NCI-H2171 (cell line): ENCODE measurements around the gene REV3L.
"Not testable (repeated sequence)": the region's sequence is repeated elsewhere in the genome, so short reads cannot be mapped to it uniquely, and the experiment has no call there.

Source experiments
- DNase-seq: peaks from one replicate; lab custom pipeline; 2025; lab: John Stamatoyannopoulos, UW

Gene REV3L, protein sequence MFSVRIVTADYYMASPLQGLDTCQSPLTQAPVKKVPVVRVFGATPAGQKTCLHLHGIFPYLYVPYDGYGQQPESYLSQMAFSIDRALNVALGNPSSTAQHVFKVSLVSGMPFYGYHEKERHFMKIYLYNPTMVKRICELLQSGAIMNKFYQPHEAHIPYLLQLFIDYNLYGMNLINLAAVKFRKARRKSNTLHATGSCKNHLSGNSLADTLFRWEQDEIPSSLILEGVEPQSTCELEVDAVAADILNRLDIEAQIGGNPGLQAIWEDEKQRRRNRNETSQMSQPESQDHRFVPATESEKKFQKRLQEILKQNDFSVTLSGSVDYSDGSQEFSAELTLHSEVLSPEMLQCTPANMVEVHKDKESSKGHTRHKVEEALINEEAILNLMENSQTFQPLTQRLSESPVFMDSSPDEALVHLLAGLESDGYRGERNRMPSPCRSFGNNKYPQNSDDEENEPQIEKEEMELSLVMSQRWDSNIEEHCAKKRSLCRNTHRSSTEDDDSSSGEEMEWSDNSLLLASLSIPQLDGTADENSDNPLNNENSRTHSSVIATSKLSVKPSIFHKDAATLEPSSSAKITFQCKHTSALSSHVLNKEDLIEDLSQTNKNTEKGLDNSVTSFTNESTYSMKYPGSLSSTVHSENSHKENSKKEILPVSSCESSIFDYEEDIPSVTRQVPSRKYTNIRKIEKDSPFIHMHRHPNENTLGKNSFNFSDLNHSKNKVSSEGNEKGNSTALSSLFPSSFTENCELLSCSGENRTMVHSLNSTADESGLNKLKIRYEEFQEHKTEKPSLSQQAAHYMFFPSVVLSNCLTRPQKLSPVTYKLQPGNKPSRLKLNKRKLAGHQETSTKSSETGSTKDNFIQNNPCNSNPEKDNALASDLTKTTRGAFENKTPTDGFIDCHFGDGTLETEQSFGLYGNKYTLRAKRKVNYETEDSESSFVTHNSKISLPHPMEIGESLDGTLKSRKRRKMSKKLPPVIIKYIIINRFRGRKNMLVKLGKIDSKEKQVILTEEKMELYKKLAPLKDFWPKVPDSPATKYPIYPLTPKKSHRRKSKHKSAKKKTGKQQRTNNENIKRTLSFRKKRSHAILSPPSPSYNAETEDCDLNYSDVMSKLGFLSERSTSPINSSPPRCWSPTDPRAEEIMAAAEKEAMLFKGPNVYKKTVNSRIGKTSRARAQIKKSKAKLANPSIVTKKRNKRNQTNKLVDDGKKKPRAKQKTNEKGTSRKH (N-terminal part only)

DNA sequence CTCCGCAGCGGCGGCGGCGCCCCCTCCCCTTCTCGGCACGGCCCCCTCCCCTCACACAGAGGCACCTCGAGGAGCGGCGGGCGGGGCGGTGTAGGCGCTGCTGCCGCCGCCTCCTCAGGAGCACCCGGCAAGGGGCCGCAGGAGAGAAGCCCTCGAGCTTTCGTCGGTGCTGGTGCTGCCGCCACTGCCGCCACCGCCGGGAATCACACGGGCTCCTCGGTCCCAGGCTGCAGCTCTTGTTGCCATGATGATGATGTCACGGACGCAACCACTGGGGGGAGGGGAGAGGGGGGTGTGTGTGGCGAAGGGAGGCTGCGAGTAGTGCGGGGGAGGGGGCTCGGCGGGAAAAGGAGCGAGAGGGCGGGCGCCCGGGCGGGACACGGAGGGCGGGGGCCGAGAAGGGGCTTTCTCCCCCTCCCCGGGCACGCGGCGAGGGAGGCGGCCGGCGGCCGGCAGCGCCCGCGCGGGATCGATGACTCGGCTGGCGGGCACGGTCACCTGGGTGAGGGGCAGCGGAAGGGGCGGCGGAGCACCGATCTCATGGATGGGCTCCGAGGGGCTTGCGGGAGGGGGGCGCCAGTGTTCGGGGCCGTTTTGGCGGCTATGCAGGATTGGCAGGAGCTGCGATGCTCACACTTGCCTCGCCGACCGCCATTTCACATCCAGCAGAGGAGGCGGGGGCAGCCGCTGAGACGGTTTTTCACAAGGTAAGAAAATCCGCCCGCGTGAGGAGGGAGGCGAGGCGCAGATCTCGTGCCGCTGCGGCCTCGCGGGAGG, at the start of gene REV3L:
Gene REV3L (minus strand): TSS at position 260 of the 777 bp plus-strand sequence. CDS start 330 bp downstream, outside the sequence.
- peak; percentile 99 for DNase-seq

DNA sequence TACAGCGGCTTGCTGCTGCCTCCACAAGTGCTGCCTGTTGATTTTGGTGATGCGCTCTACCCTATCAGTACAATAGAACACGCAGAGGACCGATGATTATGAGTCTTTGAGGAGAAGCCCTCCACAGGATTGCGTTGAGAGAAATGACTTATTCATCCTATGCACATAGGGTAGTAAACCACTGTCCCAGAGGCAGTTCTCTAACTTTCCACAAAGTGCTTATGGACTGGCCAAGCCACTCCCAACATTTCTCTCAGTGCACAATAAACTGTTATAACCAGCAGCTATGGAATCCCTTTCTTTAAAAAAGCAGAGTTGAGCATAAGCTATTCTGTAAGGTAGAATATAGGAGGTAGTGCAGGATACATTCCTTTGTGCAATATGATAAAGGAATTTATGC, 48.2 kb upstream of the REV3L start:
- DNase-seq = no peak

DNA sequence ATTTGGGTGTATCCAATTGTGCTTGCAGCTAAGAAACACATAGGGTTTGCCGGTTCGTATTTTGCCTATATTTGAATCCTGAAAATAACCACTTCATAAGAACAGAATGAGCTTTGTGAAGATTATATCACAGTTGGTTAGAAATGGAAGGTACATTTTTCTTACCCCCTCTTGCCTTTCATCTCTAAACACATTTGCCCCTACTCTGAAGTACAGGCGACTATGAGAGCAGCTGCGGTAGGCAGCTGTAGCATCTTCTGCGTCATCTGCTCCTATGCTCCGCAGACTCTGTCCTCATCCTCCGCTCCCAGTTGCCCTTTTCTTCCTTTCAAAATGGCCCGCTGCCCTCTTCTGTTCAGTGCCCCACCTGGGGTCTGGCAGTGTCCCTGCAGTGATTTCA, 47.6 kb upstream of the REV3L start:
- peak; percentile 18 for DNase-seq

DNA sequence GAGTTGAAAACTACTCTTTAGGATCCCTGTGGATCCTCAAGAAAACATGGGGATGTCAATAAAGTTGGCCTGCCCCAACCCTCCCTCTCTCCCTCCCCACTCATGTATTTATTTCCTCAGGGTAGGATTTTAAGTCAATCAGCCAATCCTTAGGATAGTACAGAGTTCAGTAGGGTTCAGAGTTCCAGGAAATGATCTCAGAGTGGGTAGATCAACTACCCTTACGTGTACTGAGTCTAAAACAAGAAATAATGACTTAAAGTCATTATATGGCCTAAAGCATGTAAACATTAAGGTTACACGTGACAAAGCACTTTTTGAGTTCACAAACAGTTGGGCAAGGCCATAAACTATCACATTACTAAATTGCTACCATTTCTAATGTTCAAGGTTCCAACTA, 47.2 kb upstream of the REV3L start:
- DNase-seq = no peak

DNA sequence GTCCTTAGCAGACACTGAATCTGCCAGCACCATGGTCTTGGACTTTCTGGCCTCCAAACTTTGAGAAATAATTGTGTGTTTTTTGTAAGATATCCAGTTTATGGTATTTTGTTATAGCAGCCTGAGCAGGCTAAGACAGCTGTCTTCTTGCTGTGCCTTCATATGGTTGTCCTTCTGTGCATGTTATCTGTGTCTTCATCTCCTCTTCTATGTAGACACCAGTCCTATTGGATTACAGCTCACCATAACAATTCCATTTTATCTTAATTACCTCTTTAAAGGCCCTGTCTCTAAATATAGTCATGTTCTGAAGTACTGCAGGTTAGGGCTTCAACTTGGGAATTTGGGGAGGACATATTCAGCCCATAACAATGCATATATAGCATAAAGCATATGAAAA, 44.3 kb upstream of the REV3L start:
- DNase-seq = no peak

DNA sequence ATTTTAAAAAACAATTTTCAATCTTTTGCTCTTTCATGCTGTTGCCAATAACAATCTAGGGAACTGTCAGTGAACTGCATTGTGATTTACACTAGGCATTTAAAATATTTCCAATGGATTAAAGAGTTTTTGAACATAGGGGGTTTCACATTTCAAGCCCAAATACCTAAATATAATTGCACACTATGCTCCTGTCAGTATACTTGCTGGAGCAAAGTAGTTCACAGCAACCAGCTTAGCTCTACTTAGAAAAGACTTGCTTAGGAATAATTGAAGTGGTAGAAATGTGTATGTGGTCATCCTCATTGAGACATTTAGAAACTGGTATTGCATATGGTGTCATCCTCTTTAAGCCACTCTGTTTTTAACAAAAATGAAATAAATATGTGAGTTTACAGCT, 41.7 kb upstream of the REV3L start:
- DNase-seq = no peak

DNA sequence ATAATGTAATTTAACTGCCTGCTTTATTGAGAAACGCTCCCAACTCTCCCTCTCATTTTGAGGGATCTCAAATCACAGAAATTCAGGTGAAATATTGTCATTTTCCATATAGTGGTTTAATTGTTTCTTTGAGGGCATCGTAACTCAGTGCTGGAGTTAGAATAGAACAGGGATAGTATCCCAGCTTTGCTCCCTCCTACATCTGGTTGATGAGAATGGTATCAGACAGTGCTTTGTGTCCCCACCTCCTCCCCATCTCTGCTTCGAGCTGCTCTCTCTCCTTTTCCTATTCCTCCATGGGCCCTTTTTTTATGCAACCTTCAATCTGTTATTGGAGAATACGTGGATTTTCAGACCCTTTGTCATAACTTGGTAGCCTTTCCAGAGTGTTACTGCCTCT, 41.2 kb upstream of the REV3L start:
- no peak for DNase-seq

DNA sequence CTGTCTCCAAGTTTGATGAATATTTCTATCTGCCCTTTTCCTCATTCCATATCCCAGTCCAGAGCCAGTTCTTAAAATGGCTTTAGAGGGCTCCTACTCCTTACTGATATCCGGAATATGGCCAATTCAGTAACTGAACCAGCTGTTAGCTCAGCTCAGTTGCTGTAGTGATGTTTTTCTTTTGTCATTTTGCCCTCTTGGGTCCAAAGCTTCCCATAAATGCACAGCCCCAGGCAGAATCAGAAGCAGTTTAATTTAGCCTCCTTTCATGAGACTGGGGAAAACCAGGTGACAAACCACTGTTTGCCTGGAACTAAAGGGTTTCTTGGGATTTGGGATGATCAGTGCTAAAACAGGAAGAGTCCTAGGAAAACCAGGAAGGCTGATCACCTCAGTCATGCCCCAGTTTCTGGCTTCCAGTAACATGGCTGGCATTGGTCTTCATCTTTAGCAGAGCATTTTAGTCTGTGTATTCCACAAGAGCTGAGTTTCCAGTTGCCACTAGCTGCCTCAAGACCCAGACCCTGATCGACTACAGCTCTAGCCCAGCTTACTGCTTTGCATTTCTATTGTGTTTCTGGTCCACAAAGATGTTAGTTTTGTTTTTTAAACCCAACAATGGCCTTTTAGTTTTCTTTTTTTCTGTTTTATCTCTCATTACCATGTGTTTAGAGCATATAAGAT, 40.6 kb upstream of the REV3L start:
- no peak for DNase-seq

DNA sequence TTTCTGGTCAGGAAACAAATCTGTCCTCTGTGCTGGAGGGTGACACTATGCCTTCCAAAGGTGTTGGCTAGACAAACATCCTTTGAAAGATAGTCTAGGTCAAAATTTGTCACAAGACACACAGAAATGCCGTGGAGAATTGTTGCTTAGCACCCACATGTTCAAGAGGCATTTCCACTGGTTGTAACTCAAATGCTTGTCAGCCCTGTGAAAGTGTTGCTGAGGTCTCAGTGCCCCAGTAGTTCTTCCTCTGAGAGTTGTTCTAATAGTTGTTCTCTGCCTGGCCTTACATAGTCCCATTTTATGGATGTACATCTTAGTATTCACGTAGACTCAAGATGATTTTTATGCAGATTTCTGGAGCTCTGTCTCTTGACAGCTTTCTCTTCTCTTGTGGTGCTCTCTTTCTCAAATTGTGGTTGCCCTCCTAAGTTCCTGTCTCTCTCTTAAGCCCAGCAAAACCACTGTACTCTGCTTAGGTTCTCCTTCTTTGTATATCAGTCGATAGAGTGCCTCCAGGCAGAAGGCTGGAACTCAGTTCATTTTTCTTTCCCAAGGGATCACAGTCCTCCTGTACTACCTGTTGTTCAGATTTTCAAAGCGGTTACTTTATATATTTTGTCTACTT, 39.5 kb upstream of the REV3L start:
- DNase-seq = no peak

DNA sequence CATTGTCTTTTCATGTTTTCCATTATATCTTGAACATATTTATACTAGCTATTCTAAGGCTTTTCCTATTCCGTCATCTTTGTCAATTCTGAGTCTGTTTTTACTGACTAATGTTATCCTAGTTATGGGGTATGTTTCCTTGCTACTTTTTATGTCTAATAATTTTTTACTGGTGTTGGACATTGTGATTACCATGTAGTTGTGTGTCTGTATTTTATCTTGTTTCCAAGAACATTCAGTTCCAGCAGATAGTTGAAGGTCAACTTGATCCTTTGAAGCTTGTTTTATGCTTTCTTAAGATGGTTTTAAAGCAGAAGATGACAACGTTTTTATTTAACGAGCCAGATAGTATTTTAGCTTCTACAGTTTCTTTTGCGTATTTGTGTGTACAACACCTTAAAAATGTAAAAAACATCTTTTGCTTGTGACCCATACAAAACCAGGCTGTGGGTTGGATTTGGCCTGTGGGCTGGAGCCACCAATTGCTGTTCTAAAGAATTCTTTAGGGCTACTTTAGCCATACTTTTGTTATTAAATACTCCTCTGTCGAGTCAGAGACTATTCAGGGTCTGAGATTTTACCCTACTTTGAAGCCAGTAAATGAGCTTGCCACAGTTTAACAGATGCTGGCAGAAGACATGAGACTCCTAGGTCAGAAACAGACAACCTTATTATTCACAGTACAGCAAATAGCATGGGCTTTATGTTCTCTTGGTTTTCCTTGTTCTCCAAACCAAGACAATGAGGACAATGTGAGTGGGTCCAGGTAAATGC, 38.7 kb upstream of the REV3L start:
- no peak for DNase-seq

DNA sequence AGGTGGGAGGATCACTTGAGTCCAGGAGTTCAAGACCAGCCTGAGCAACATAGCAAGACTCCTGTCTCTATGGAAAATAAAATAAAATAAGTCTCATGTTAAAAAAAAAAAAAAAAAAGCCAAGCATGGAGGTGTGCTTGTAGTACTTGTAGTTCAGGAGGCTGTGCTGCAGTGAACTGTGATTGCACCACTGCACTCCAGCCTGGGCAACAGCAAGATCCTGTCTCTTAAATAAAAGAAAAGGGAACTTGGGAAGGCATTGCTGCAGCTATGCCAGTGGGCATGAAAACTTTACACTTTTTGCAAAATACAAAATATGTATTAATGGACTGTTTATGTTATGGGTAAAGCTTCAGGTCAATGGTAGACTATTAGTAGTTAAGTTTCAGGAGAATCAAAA, 37.5 kb upstream of the REV3L start:
- DNase-seq = no peak

DNA sequence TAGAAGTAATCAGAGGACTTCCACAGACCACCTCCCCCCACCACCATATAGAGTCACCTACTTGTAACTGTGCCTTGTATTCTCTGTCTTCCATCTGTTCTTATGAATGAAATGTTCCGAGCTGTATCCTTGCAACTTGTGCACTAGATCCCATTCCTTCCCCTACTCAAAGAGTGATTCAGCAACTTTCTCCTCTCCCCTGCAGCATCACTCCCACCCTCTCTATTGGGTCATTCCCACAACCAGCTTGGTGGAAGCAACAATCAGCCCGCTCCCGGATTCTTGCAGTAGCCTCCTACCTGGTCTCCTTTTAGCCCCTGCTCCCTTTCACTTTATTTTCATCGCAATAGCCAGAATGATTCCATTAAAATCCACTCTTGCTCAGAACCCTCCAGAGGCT, 34.9 kb upstream of the REV3L start:
- DNase-seq = no peak

DNA sequence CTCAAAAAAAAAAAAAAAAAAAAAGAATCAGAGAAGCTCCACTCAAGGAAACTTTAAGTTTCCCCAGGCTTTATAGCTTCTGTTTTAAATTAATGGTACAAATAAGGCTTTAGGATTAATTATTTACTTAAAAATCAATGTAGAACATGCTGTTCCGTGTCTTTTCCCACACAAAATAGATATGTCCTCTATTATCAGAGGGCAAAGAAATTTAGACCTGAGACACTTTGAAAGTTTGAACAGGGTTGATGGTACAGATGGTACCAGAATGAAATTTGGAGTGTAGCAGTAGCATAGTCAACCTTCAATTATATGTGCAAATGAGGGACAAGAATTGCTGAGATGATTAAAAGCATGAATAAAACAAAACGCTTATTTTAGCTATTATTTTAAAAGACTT, 32.2 kb upstream of the REV3L start:
- no peak for DNase-seq

DNA sequence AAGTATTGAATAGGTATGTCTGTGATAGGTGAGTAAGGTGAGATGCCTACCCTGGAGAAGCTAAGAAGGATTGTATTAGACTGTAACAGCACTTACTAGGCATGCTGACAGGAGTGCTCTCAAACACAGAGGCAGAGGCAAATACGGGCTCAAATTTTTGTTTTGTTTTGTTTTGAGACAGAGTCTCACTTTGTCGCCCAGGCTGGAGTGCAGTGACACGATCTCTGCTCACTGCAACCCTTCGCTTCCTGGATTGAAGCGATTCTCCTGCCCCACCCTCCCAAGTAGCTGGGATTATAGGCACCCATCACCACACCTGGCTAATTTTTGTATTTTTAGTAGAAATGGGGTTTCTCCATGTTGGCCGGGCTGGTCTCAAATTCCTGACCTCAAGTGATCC, 31.5 kb upstream of the REV3L start:
- DNase-seq = not testable (repeated sequence)

DNA sequence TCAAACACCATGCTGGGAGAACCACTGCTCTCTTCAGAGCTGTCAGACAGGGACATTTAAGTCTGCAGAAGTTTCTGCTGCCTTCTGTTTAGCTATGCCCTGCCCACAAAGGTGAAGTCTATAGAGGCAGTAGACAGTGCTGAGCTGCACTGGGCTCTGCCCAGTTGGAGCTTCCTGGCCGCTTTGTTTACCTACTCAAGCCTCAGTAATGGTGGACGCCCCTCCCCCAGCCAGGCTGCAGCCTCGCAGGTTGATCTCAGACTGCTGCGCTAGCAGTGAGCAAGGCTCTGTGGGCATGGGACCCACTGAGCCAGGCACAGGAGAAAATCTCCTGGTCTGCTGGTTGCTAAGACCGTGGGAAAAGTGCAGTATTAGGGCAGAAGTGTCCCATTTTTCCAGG, 24.2 kb upstream of the REV3L start:
- not testable (repeated sequence) for DNase-seq

DNA sequence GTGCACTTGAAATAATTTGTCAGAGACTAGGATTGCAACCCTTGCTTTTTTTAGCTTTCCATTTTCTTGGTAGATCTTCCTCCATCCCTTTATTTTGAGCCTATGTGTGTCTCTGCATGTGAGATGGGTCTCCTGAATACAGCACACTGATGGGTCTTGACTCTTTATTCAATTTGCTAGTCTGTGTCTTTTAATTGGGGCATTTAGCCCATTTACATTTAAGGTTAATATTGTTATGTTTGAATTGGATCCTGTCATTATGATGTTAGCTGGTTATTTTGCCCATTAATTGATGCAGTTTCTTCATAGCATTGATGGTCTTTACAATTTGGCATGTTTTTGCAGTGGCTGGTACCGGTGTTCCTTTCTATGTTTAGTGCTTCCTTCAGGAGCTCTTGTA, 22.5 kb upstream of the REV3L start:
- DNase-seq = not testable (repeated sequence)

DNA sequence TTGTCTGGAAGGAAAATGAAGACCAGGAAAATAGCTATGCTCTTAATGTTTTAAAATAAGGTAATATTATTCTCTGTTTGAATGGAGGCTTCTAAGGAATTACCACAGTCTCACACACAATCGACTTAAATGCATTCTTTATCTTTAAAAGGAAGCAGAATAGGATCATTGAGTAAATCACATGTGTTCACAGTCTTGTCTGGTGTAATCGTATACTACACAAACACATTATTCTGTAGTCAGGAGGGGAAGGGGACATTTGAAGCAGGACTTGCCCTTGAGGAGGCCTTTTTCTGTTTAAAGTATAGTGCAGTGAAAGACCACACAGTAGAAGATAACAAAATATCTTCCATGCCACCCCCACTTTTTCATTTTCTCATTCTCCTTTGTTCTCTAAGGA, 20.6 kb upstream of the REV3L start:
- DNase-seq = peak; percentile 40

DNA sequence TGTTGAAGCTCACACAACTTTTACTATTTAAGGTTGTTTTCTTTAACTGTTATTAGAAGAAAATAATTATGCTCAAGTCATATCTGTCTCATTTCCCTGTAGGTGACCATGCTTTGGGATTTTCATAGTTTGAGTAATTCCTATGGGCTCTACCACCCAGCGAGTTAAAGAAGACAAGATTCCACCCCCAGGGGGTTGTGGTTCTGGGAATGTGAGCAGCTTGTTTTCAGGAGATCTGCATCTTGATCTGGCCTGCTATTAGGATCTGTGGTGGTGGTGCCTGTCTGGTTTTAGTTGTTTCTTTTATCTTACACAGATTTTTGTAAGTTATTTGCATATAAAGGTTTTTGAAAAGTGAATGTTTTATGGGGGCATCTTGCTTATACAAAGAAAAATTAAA, 20.2 kb upstream of the REV3L start:
- DNase-seq = peak; percentile 50

DNA sequence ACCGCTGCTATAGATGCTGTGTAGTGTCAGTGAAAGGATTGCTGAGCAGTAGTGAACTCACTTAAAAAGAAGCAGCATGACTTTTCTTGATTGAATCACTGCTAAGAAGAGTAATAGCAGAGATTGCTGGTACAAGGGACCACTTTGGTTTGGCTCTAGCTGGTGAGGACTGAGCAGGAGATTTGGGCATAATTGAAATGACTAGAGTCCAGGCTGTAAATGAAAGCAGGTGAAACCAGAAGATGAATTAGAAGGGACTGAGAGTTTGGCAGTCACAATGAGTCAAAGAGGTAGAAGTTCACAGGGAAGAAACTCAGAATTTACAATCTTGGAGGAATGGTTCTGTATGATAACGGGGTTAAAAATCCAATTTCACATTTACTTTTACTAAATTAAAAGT, 19.1 kb upstream of the REV3L start:
- no peak for DNase-seq

DNA sequence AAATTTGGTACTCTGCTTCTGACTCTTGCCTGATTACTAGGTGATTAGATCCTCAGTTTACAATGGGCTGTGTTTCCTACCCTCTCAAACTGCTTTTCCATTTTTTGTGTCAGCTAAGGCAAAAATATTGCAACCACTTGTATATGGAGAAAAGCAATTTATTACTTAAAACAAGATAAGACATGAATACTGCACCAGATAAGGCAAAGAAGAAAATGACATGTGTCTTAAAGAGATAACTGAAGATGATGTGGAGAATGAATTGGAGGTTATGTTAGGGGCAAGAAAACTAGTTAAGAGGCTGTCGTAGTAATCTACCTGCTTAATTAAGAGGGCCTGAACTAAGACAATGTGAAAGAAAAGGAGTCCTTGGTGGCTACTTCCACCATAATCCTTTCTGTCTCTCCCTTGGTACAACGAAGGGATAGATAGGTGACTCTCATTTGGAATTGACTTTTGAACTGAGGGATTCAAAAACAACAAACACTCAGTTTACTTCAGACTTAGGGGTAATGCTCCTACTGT, 16.3 kb upstream of the REV3L start:
- DNase-seq = no peak
